ENCODE data around the gene NTMT1.

NTMT1 gene

GRCh38 chr9:129655154-129655553 is 29.2 kb downstream of the NTMT1 start:
- Histone ChIP-seq H3K4me2 (ENCODE audit: low read depth, low read length, poor library complexity, severe bottlenecking) (no peak overlapping the region), H3F3A (ENCODE audit: low read depth) (no peaks in the 10 kb centered on the region), H3K79me2 (ENCODE audit: insufficient read depth, low read length) (no peaks in the 10 kb centered on the region), H3K9me2 (replicated peaks; ENCODE audit: low read depth, low read length) (no peaks in the 10 kb centered on the region), H3K9ac (ENCODE audit: low read depth, low read length, poor library complexity, severe bottlenecking) (no peak overlapping the region), H3K27me3 (ENCODE audit: insufficient read depth, low read length, poor library complexity, severe bottlenecking) (no peaks in the 10 kb centered on the region), H3K4me1 (ENCODE audit: insufficient read depth, low read length, poor library complexity, severe bottlenecking) (no peaks in the 10 kb centered on the region), H4K20me1 (ENCODE audit: insufficient read depth, low read length, poor library complexity, severe bottlenecking) (no peaks in the 10 kb centered on the region), H3K36me3 (ENCODE audit: insufficient read depth, low read length) (no peaks in the 10 kb centered on the region), H3K9me3 (ENCODE audit: insufficient read depth, low read depth, low read length) (no peaks in the 10 kb centered on the region), H2AFZ (ENCODE audit: low read length) (no peak overlapping the region), H3K4me3 (ENCODE audit: low read length, poor library complexity, severe bottlenecking) (no peak overlapping the region)
- TF ChIP-seq CTCF (conservative IDR thresholded peaks at IDR 0.05; ENCODE audit: low read length) = no peak
- TF ChIP-seq EZH2phosphoT487 (IDR thresholded peaks at IDR 0.05; ENCODE audit: borderline replicate concordance) = no peak

- Histone ChIP-seq H3K79me2 (ENCODE audit: insufficient read depth, low read length) (no peaks in the 10 kb centered on the region), H3F3A (ENCODE audit: low read depth) (no peaks in the 10 kb centered on the region), H3K4me2 (ENCODE audit: low read depth, low read length, poor library complexity, severe bottlenecking) (no peak overlapping the region), H3K9me2 (replicated peaks; ENCODE audit: low read depth, low read length) (no peaks in the 10 kb centered on the region), H2AFZ (ENCODE audit: low read length) (no peak overlapping the region), H4K20me1 (ENCODE audit: insufficient read depth, low read length, poor library complexity, severe bottlenecking) (no peaks in the 10 kb centered on the region), H3K36me3 (ENCODE audit: insufficient read depth, low read length) (no peaks in the 10 kb centered on the region), H3K9me3 (ENCODE audit: insufficient read depth, low read depth, low read length) (no peaks in the 10 kb centered on the region), H3K27me3 (ENCODE audit: insufficient read depth, low read length, poor library complexity, severe bottlenecking) (no peaks in the 10 kb centered on the region), H3K4me3 (ENCODE audit: low read length, poor library complexity, severe bottlenecking) (no peak overlapping the region), H3K4me1 (ENCODE audit: insufficient read depth, low read length, poor library complexity, severe bottlenecking) (no peaks in the 10 kb centered on the region), H3K9ac (ENCODE audit: low read depth, low read length, poor library complexity, severe bottlenecking) (no peak overlapping the region)
- no peak for TF ChIP-seq CTCF (conservative IDR thresholded peaks at IDR 0.05; ENCODE audit: low read length)
- no peak for TF ChIP-seq EZH2phosphoT487 (IDR thresholded peaks at IDR 0.05; ENCODE audit: borderline replicate concordance)
These were observed 29.7 kb downstream of the NTMT1 start for GRCh38 chr9:129655696-129656095.

- no peaks in the 10 kb centered on the region for H3K9me2 ChIP-seq (replicated peaks; ENCODE audit: low read depth, low read length)
- no peaks in the 10 kb centered on the region for H3K9me3 ChIP-seq (ENCODE audit: insufficient read depth, low read depth, low read length)
- H3F3A ChIP-seq (ENCODE audit: low read depth) = no peaks in the 10 kb centered on the region
- no peak overlapping the region for H2AFZ ChIP-seq (ENCODE audit: low read length)
- H3K27me3 ChIP-seq (ENCODE audit: insufficient read depth, low read length, poor library complexity, severe bottlenecking) = no peaks in the 10 kb centered on the region
- no peaks in the 10 kb centered on the region for H3K79me2 ChIP-seq (ENCODE audit: insufficient read depth, low read length)
- no peaks in the 10 kb centered on the region for H3K36me3 ChIP-seq (ENCODE audit: insufficient read depth, low read length)
- no peak for TF ChIP-seq EZH2phosphoT487 (IDR thresholded peaks at IDR 0.05; ENCODE audit: borderline replicate concordance)
- no peak for TF ChIP-seq CTCF (conservative IDR thresholded peaks at IDR 0.05; ENCODE audit: low read length)
- no peaks in the 10 kb centered on the region for H4K20me1 ChIP-seq (ENCODE audit: insufficient read depth, low read length, poor library complexity, severe bottlenecking)
- H3K9ac ChIP-seq (ENCODE audit: low read depth, low read length, poor library complexity, severe bottlenecking) = no peak overlapping the region
- no peak overlapping the region for H3K4me3 ChIP-seq (ENCODE audit: low read length, poor library complexity, severe bottlenecking)
- no peak overlapping the region for H3K4me2 ChIP-seq (ENCODE audit: low read depth, low read length, poor library complexity, severe bottlenecking)
- H3K4me1 ChIP-seq (ENCODE audit: insufficient read depth, low read length, poor library complexity, severe bottlenecking) = no peaks in the 10 kb centered on the region
These were observed 30.9 kb downstream of the NTMT1 start for GRCh38 chr9:129656795-129657390.

Measured in Loucy (cell line).